ENCODE data around the gene SGK2. TPM values are rescaled to one million over a fixed set of nuclear protein-coding genes. Genes with fewer than 3 reads are reported as not detected.

SGK2 gene
- total and polyA plus RNA-seq, 2 of the 13 experiments (the other 11 are each of a cell fraction or from before 2014, with no cell fraction given): 6.2 to 29.4 TPM

DNA sequence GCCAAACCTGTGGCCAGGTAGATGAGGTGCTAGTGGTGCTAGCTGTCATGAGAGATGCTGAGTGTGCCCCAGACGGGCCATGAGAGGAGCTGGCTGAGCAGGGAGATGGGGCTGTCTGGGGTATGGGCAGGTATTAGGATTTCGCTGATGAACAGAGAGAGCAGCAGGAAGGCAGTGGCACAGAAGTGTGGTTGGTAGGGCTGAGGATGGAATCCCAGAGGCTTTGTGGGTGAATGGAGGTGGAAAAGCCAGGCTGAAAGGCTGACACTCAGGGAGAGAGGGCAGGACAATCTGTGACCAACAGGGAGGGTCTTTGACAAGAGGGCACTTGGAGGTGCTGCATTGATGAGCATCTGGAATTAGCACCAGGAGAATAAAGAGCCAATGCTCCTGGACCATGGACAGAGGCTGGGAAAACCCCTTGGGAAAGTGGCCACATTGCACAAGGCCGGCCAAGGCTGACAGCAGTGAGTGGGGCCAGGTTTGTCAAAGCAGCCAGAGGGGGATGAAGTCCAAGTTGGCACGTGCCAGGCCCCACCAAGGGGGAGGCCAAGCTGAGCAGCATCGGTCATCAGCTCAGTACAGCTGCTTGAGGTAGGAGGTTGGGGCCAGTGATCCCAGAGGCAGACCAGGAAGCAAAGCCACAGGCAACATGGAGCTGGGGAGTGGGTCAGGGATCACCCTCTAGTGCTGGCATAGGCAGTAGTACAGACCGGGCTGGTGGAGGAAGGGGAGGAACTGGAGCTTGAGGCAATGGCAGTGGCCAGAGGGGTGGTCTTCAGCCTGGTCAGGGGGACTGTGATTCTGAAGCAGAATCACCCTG is 19.7 kb upstream of the SGK2 start (continued):
- TF ChIP-seq, protein P1, sequence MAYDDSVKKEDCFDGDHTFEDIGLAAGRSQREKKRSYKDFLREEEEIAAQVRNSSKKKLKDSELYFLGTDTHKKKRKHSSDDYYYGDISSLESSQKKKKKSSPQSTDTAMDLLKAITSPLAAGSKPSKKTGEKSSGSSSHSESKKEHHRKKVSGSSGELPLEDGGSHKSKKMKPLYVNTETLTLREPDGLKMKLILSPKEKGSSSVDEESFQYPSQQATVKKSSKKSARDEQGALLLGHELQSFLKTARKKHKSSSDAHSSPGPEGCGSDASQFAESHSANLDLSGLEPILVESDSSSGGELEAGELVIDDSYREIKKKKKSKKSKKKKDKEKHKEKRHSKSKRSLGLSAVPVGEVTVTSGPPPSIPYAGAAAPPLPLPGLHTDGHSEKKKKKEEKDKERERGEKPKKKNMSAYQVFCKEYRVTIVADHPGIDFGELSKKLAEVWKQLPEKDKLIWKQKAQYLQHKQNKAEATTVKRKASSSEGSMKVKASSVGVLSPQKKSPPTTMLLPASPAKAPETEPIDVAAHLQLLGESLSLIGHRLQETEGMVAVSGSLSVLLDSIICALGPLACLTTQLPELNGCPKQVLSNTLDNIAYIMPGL (CRISPR knock-in tag; IDR thresholded peaks at IDR 0.05; ENCODE audit: borderline replicate concordance in 1 of 2, low read depth in 1 of 2): peak in 1 of 2 experiments; percentile 26; a peak in 1 of 4 replicates
- TF ChIP-seq, protein P2, sequence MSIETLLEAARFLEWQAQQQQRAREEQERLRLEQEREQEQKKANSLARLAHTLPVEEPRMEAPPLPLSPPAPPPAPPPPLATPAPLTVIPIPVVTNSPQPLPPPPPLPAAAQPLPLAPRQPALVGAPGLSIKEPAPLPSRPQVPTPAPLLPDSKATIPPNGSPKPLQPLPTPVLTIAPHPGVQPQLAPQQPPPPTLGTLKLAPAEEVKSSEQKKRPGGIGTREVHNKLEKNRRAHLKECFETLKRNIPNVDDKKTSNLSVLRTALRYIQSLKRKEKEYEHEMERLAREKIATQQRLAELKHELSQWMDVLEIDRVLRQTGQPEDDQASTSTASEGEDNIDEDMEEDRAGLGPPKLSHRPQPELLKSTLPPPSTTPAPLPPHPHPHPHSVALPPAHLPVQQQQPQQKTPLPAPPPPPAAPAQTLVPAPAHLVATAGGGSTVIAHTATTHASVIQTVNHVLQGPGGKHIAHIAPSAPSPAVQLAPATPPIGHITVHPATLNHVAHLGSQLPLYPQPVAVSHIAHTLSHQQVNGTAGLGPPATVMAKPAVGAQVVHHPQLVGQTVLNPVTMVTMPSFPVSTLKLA (IDR thresholded peaks at IDR 0.05): 0 out of 2 replicates have a peak, but pooled peaks have one; percentile 21
- peak; percentile 87 for TF ChIP-seq SALL1 (CRISPR knock-in tag; IDR thresholded peaks at IDR 0.05)
- TF ChIP-seq ZBTB42 (CRISPR knock-in tag; IDR thresholded peaks at IDR 0.05): no peak; the same call in 1 of the 2 replicates
- TF ChIP-seq, protein P3, sequence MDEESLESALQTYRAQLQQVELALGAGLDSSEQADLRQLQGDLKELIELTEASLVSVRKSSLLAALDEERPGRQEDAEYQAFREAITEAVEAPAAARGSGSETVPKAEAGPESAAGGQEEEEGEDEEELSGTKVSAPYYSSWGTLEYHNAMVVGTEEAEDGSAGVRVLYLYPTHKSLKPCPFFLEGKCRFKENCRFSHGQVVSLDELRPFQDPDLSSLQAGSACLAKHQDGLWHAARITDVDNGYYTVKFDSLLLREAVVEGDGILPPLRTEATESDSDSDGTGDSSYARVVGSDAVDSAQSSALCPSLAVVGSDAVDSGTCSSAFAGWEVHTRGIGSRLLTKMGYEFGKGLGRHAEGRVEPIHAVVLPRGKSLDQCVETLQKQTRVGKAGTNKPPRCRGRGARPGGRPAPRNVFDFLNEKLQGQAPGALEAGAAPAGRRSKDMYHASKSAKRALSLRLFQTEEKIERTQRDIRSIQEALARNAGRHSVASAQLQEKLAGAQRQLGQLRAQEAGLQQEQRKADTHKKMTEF (CRISPR knock-in tag; IDR thresholded peaks at IDR 0.05): no peak
- TF ChIP-seq HNF4A (CRISPR knock-in tag; IDR thresholded peaks at IDR 0.05): peak; percentile 82
- no peak for TF ChIP-seq ZNF138 (CRISPR knock-in tag; IDR thresholded peaks at IDR 0.05; ENCODE audit: low read depth)
- TF ChIP-seq, protein P4, sequence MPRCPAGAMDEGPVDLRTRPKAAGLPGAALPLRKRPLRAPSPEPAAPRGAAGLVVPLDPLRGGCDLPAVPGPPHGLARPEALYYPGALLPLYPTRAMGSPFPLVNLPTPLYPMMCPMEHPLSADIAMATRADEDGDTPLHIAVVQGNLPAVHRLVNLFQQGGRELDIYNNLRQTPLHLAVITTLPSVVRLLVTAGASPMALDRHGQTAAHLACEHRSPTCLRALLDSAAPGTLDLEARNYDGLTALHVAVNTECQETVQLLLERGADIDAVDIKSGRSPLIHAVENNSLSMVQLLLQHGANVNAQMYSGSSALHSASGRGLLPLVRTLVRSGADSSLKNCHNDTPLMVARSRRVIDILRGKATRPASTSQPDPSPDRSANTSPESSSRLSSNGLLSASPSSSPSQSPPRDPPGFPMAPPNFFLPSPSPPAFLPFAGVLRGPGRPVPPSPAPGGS (CRISPR knock-in tag; IDR thresholded peaks at IDR 0.05): peak; percentile 74; the same call in 1 of the 2 replicates
- no peak for TF ChIP-seq PHF21A (CRISPR knock-in tag; IDR thresholded peaks at IDR 0.05)
- peak; percentile 56; the same call in 1 of the 2 replicates for TF ChIP-seq ZNF644 (CRISPR knock-in tag; IDR thresholded peaks at IDR 0.05; ENCODE audit: low read depth)
- peak; percentile 91 for TF ChIP-seq CEBPB (IDR thresholded peaks at IDR 0.05; ENCODE audit: borderline replicate concordance, low read depth, low read length)
- TF ChIP-seq SP1 (IDR thresholded peaks at IDR 0.05): no peak
- TF ChIP-seq SP1 (CRISPR knock-in tag; IDR thresholded peaks at IDR 0.05): 0 out of 2 replicates have a peak, but pooled peaks have one; percentile 7
- 0 out of 2 replicates have a peak, but pooled peaks have one; percentile 71 for TF ChIP-seq ZFYVE20 (CRISPR knock-in tag; IDR thresholded peaks at IDR 0.05; ENCODE audit: borderline replicate concordance, low read depth)
- no peak for TF ChIP-seq FOXA3 (CRISPR knock-in tag; IDR thresholded peaks at IDR 0.05)
- TF ChIP-seq, protein P5, sequence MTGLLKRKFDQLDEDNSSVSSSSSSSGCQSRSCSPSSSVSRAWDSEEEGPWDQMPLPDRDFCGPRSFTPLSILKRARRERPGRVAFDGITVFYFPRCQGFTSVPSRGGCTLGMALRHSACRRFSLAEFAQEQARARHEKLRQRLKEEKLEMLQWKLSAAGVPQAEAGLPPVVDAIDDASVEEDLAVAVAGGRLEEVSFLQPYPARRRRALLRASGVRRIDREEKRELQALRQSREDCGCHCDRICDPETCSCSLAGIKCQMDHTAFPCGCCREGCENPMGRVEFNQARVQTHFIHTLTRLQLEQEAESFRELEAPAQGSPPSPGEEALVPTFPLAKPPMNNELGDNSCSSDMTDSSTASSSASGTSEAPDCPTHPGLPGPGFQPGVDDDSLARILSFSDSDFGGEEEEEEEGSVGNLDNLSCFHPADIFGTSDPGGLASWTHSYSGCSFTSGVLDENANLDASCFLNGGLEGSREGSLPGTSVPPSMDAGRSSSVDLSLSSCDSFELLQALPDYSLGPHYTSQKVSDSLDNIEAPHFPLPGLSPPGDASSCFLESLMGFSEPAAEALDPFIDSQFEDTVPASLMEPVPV (CRISPR knock-in tag; IDR thresholded peaks at IDR 0.05): no peak
- 0 out of 2 replicates have a peak, but pooled peaks have one; percentile 33 for TF ChIP-seq IRX3 (CRISPR knock-in tag; IDR thresholded peaks at IDR 0.05; ENCODE audit: borderline replicate concordance, low read depth)

Measured in HepG2 (cell line).